H1 (cell line): ENCODE data around the gene SPAG17. TPM values are rescaled to one million over a fixed set of nuclear protein-coding genes. Genes with fewer than 3 reads are reported as not detected.

Experiments
- CTCF ChIA-PET: fragments of 300-600 bp; sonication (Branson Sonifier 250); formaldehyde crosslinking; loops from one replicate; lab custom pipeline; 2021; ENCODE audit not compliant: partially characterized antibody; lab: Charles Lee
- POLR2A ChIA-PET: fragments of 300-600 bp; sonication (Branson Sonifier 250); formaldehyde crosslinking; loops from one replicate; lab custom pipeline; 2021; ENCODE audit warnings: inconsistent platforms; ENCODE audit not compliant: partially characterized antibody; lab: Charles Lee
- DNase-seq, 2 experiments: peaks; one replicate each; pipeline versions ENCODE4 v3.0.0 to v3.0.0-alpha.2; 2010 to 2022; ENCODE audit warnings: low spot score in 2 of 2, low read depth in 1 of 2, mixed read lengths in 1 of 2
- FAIRE-seq: peaks from 2 replicates; lab custom pipeline; 2011; peaks lifted over from hg19 to GRCh38; lab: Jason Lieb, UNC
- H2AFZ ChIP-seq: 2 replicates; pipeline ENCODE4 v1.8.1; 2012; ENCODE audit warnings: low read length, inconsistent platforms
- H2AK5ac ChIP-seq: 2 replicates; pipeline ENCODE4 v1.6.1; 2013; ENCODE audit warnings: low read depth, low read length
- H2BK120ac ChIP-seq: replicated peaks from 2 replicates; pipeline ENCODE3; 2013; ENCODE audit warnings: low read depth, low read length, inconsistent platforms
- H2BK12ac ChIP-seq: 2 replicates; pipeline ENCODE4 v1.6.1; 2013; ENCODE audit warnings: low read depth, low read length
- H2BK15ac ChIP-seq: 2 replicates; pipeline ENCODE4 v1.6.1; 2013; ENCODE audit warnings: low read length
- H2BK20ac ChIP-seq: 2 replicates; pipeline ENCODE4 v1.6.1; 2013; ENCODE audit warnings: low read length
- H2BK5ac ChIP-seq: 2 replicates; pipeline ENCODE4 v1.6.1; 2013; ENCODE audit warnings: low read depth, low read length
- H3K14ac ChIP-seq: 2 replicates; pipeline ENCODE4 v1.6.1; 2013; ENCODE audit warnings: inconsistent platforms; ENCODE audit not compliant: insufficient read length
- H3K18ac ChIP-seq: 2 replicates; pipeline ENCODE4 v1.6.1; 2013; ENCODE audit warnings: low read length; ENCODE audit errors: extremely low read depth
- H3K23ac ChIP-seq: 2 replicates; pipeline ENCODE4 v1.6.1; 2013; ENCODE audit warnings: inconsistent platforms; ENCODE audit not compliant: insufficient read length
- H3K23me2 ChIP-seq: 2 replicates; pipeline ENCODE4 v1.6.1; 2013; ENCODE audit warnings: low read depth, low read length
- H3K27ac ChIP-seq: 2 replicates; pipeline ENCODE4 v1.6.1; 2011; ENCODE audit warnings: low read depth, low read length, inconsistent platforms
- H3K27me3 ChIP-seq, 4 experiments: replicated peaks in 1 of 4; 1 replicate in 1 of 4; 2 replicates in 3 of 4; pipeline versions ENCODE4 v1.6.1 to v1.8.1; 2011 to 2013; ENCODE audit warnings: low read length in 3 of 4, mild to moderate bottlenecking in 3 of 4, inconsistent platforms in 2 of 4, mixed read lengths in 2 of 4, moderate library complexity in 1 of 4; ENCODE audit not compliant: control insufficient read depth in 3 of 4, insufficient read depth in 3 of 4; ENCODE audit errors: extremely low read depth in 1 of 4
- H3K36me3 ChIP-seq, 4 experiments: 2 replicates each; pipeline versions ENCODE4 v1.6.1 to v1.8.1; 2011 to 2013; ENCODE audit warnings: mild to moderate bottlenecking in 4 of 4, low read length in 3 of 4, moderate library complexity in 2 of 4, control low read depth in 1 of 4, inconsistent platforms in 1 of 4; ENCODE audit not compliant: insufficient read depth in 4 of 4, control insufficient read depth in 2 of 4
- H3K4ac ChIP-seq: replicated peaks from 2 replicates; pipeline ENCODE3; 2013; ENCODE audit warnings: low read length, low read depth, mixed read lengths, inconsistent platforms; ENCODE audit not compliant: insufficient read length
- H3K4me1 ChIP-seq, 4 experiments: replicated peaks in 1 of 4; 1 replicate in 1 of 4; 2 replicates in 3 of 4; pipeline versions ENCODE4 v1.6.1 to v1.8.1; 2011 to 2013; ENCODE audit warnings: low read length in 3 of 4, inconsistent platforms in 2 of 4, mixed read lengths in 1 of 4; ENCODE audit not compliant: insufficient read depth in 4 of 4, control insufficient read depth in 3 of 4
- H3K4me2 ChIP-seq, 2 experiments: 2 replicates each; pipeline versions ENCODE4 v1.6.1 to v1.8.1; 2011 to 2013; ENCODE audit warnings: low read depth in 2 of 2, low read length in 2 of 2, control low read depth in 1 of 2, inconsistent platforms in 1 of 2, mild to moderate bottlenecking in 1 of 2; ENCODE audit not compliant: insufficient read depth in 1 of 2
- H3K4me3 ChIP-seq, 4 experiments: fragments of 200-600, 300-600 bp in 1 of 4; sonication (generic), shearing (Covaris generic), sonication (Bioruptor Twin) in 1 of 4; 2 replicates each; pipeline versions ENCODE4 v1.5.1 to v1.8.1; 2011 to 2016; ENCODE audit warnings: low read length in 4 of 4, low read depth in 3 of 4, control low read depth in 2 of 4, inconsistent platforms in 2 of 4, mild to moderate bottlenecking in 2 of 4, mixed read lengths in 1 of 4, moderate library complexity in 1 of 4; ENCODE audit not compliant: insufficient read depth in 2 of 4; ENCODE audit errors: extremely low read depth in 1 of 4
- H3K56ac ChIP-seq: replicated peaks from 2 replicates; pipeline ENCODE3; 2013; ENCODE audit warnings: low read depth, mild to moderate bottlenecking, mixed read lengths, low read length, inconsistent platforms; ENCODE audit not compliant: insufficient read length
- H3K79me1 ChIP-seq: 2 replicates; pipeline ENCODE4 v1.6.1; 2013; ENCODE audit warnings: low read depth, low read length, control low read depth
- H3K79me2 ChIP-seq, 2 experiments: 2 replicates each; pipeline versions ENCODE4 v1.6.1 to v1.8.1; 2012 to 2013; ENCODE audit warnings: low read length in 2 of 2, mild to moderate bottlenecking in 2 of 2, inconsistent platforms in 1 of 2; ENCODE audit not compliant: insufficient read depth in 2 of 2, control insufficient read depth in 1 of 2
- H3K9ac ChIP-seq, 4 experiments: replicated peaks in 1 of 4; 1 replicate in 1 of 4; 2 replicates in 3 of 4; pipeline versions ENCODE4 v1.6.1 to v1.8.1; 2011 to 2013; ENCODE audit warnings: low read depth in 3 of 4, low read length in 3 of 4, control low read depth in 2 of 4, mild to moderate bottlenecking in 2 of 4, moderate library complexity in 2 of 4, inconsistent platforms in 1 of 4; ENCODE audit errors: extremely low read depth in 1 of 4
- H3K9me3 ChIP-seq, 2 experiments: 2 replicates each; pipeline versions ENCODE4 v1.6.1 to v1.8.1; 2012 to 2013; ENCODE audit warnings: mild to moderate bottlenecking in 2 of 2, moderate library complexity in 2 of 2, control low read depth in 1 of 2, inconsistent platforms in 1 of 2, low read depth in 1 of 2, low read length in 1 of 2, mixed read lengths in 1 of 2; ENCODE audit not compliant: insufficient read depth in 2 of 2
- H4K20me1 ChIP-seq, 2 experiments: replicated peaks in 1 of 2; 2 replicates each; pipeline versions ENCODE3 to v1.8.1; 2011 to 2013; ENCODE audit warnings: inconsistent platforms in 2 of 2, low read length in 2 of 2, mild to moderate bottlenecking in 1 of 2; ENCODE audit not compliant: insufficient read depth in 2 of 2, control insufficient read depth in 1 of 2
- H4K5ac ChIP-seq: 2 replicates; pipeline ENCODE4 v1.6.1; 2013; ENCODE audit warnings: low read length, low read depth, mixed read lengths, inconsistent platforms; ENCODE audit not compliant: insufficient read length
- H4K8ac ChIP-seq: 2 replicates; pipeline ENCODE4 v1.8.0; 2013; ENCODE audit warnings: mild to moderate bottlenecking, moderate library complexity, low read length, inconsistent platforms; ENCODE audit not compliant: insufficient read depth; ENCODE audit errors: extremely low read depth
- H4K91ac ChIP-seq: replicated peaks from 2 replicates; pipeline ENCODE3; 2013; ENCODE audit warnings: low read length, mixed read lengths, inconsistent platforms; ENCODE audit not compliant: insufficient read length
- CBX8 ChIP-seq: fragments of 300-800, 300-1000 bp; sonication (generic); IDR thresholded peaks from 2 replicates; pipeline ENCODE4 v1.7.1; 2016; ENCODE audit warnings: low read depth, low read length, borderline replicate concordance
- CHD1 ChIP-seq: IDR thresholded peaks from 2 replicates; pipeline ENCODE4 v1.6.1; 2012; ENCODE audit warnings: low read depth, low read length, improper control_type of control experiment
- CHD2 ChIP-seq: IDR thresholded peaks from 2 replicates; pipeline ENCODE4 v1.6.1; 2012; ENCODE audit warnings: low read length, improper control_type of control experiment
- E2F6 ChIP-seq: IDR thresholded peaks from 2 replicates; pipeline ENCODE4 v1.6.1; 2012; ENCODE audit warnings: inconsistent platforms
- EP300 ChIP-seq, 2 experiments: IDR thresholded peaks; 1 replicate in 1 of 2; 2 replicates in 1 of 2; pipeline ENCODE4 v1.6.1; 2011 to 2012; ENCODE audit warnings: low read depth in 2 of 2, low read length in 2 of 2, mild to moderate bottlenecking in 2 of 2, borderline replicate concordance in 1 of 2, inconsistent platforms in 1 of 2, moderate library complexity in 1 of 2
- HDAC2 ChIP-seq, 2 experiments: fragments of 300-600 bp in 1 of 2; sonication (generic) in 1 of 2; IDR thresholded peaks; 2 replicates each; pipeline ENCODE4 v1.6.1; 2011 to 2012; ENCODE audit warnings: low read depth in 2 of 2, low read length in 2 of 2, mild to moderate bottlenecking in 2 of 2, moderate library complexity in 2 of 2, borderline replicate concordance in 1 of 2, inconsistent platforms in 1 of 2
- KDM4A ChIP-seq: IDR thresholded peaks from one replicate; pipeline ENCODE4 v1.7.1; 2012; ENCODE audit warnings: low read depth, mild to moderate bottlenecking, moderate library complexity, low read length, inconsistent platforms; ENCODE audit not compliant: severe bottlenecking
- MAX ChIP-seq: IDR thresholded peaks from 2 replicates; pipeline ENCODE4 v1.6.1; 2012; ENCODE audit warnings: inconsistent platforms
- PHF8 ChIP-seq: fragments of 200-600 bp; sonication (generic); conservative IDR thresholded peaks from 2 replicates; pipeline ENCODE4 v1.7.1; 2012; ENCODE audit warnings: low read depth, mild to moderate bottlenecking, inconsistent platforms, low read length, moderate library complexity
- SP1 ChIP-seq: IDR thresholded peaks from 2 replicates; pipeline ENCODE4 v1.6.1; 2011; ENCODE audit warnings: low read depth, low read length
- TAF1 ChIP-seq: IDR thresholded peaks from 2 replicates; pipeline ENCODE4 v1.6.1; 2011; ENCODE audit warnings: mild to moderate bottlenecking, low read depth, low read length
- WGBS, 2 experiments: shearing (Covaris generic) in 1 of 2; methylation state at CpG; one replicate each; pipeline versions ENCODE4 v1.1.6 to v1.1.7; 2013 to 2015; ENCODE audit warnings: low lambda C conversion rate in 2 of 2, mixed read lengths in 2 of 2, inconsistent platforms in 1 of 2, low coverage in 1 of 2, missing lambda C conversion rate in 1 of 2; ENCODE audit not compliant: insufficient replicate concordance in 2 of 2, insufficient coverage in 1 of 2, insufficient read length in 1 of 2; ENCODE audit errors: extremely low coverage in 1 of 2, missing lambda C conversion rate in 1 of 2; 5-methylcytosine and 5-hydroxymethylcytosine counted together
- polyA plus RNA-seq, 7 experiments: library from polyadenylated mRNA; depleted of rRNA in 3 of 7; stranded (reverse) in 5 of 7; unstranded in 2 of 7; fragments of >200 nt in 5 of 7; fragments of 200-250 nt in 2 of 7; gene quantifications; 1 replicate in 5 of 7; 2 replicates in 1 of 7; 4 replicates in 1 of 7; pipeline versions ENCODE4 v1.2.1 to v1.2.3, GENCODE V29; 2011 to 2013; ENCODE audit warnings: missing spikeins in 2 of 7, mixed read lengths in 2 of 7
- total RNA-seq: library from RNA; stranded (reverse); fragmentation: NEBNext Ultra II Directional; extraction: Animal tissue kit (Norgen Biotek cat#: 25700); gene quantifications from 2 replicates; pipeline ENCODE4 v1.2.1, GENCODE V29; 2021

The SPAG17 gene
- total and polyA plus RNA-seq, 2 of the 8 experiments (the other 6 are each of a cell fraction or from before 2014, with no cell fraction given) = 0.56 to 0.62 TPM

- 98% methylated on average over 3 of the region's 3 CpGs; no CpG with 5 or more reads in 1 of the 2 experiments for WGBS, 2 experiments
These were observed 280.5 kb downstream of the SPAG17 start for GRCh38 chr1:117904485-117904884.

More at GRCh38 chr1:117904485-117904884, 280.5 kb downstream of the SPAG17 start:
- Histone ChIP-seq H3K79me1 (no peaks in the 10 kb centered on the region), H4K5ac (no peak overlapping the region), H2BK120ac (no peak overlapping the region), H4K20me1 (no peaks in the 10 kb centered on the region), H3K4me2 (no peak overlapping the region), H4K91ac (no peak overlapping the region), H3K23ac (no peak overlapping the region), H3K27me3 (no peaks in the 10 kb centered on the region), H3K18ac (no peak overlapping the region), H2AK5ac (no peak overlapping the region), H3K4me1 (no peaks in the 10 kb centered on the region), H3K56ac (no peak overlapping the region), H3K9ac (no peak overlapping the region), H3K9me3 (no peaks in the 10 kb centered on the region), H2BK20ac (no peak overlapping the region), H4K8ac (no peak overlapping the region), H3K79me2 (no peaks in the 10 kb centered on the region), H3K4me3 (no peak overlapping the region), H3K14ac (no peak overlapping the region), H2BK12ac (no peak overlapping the region), H2AFZ (no peak overlapping the region), H3K36me3 (peaks cover 2 to 10% (median 7%) of the 10 kb centered on the region in 4 experiments; a peak in 6 of 8 replicates), H2BK15ac (no peak overlapping the region), H2BK5ac (no peak overlapping the region), H3K23me2 (no peaks in the 10 kb centered on the region), H3K27ac (no peak overlapping the region), H3K4ac (no peak overlapping the region)
- ChIA-PET CTCF (interaction anchor here (0.7 to 6.3 kb wide), 2 partner anchors 8 to 81 kb away, joined by 3 to 32 read pairs; no protein-coding TSS in a partner anchor), POLR2A (no interaction called here)
- TF ChIP-seq CBX8 (no peak), PHF8 (no peak), MAX (no peak), E2F6 (no peak), CHD2 (no peak), CHD1 (no peak), SP1 (no peak), KDM4A (no peak), TAF1 (no peak), EP300 (IDR thresholded peaks at IDR 0.05; ENCODE audit: borderline replicate concordance in 1 of 2, low read depth in 2 of 2, low read length in 2 of 2) (no peak), HDAC2 (IDR thresholded peaks at IDR 0.05; ENCODE audit: borderline replicate concordance in 1 of 2, low read depth in 2 of 2, low read length in 2 of 2) (no peak)
- FAIRE-seq (no peak), DNase-seq (no peak)
